WTC11 (cell line): ENCODE results near the gene HDAC5. TPM values are rescaled to one million over a fixed set of nuclear protein-coding genes. Genes with fewer than 3 reads are reported as not detected.

ENCODE experiments used
- ATAC-seq: fragments of 200-7000 bp; cut with Tn5 transposase; 2 replicates; pipeline ENCODE4 v1.10.0; 2021; ENCODE audit warnings: mild to moderate bottlenecking, moderate library complexity
- CTCF ChIA-PET: fragments of 300-600 bp; sonication (Branson Sonifier 250); formaldehyde crosslinking; loops from one replicate; lab custom pipeline; 2021; ENCODE audit warnings: antibody characterized with exemption; lab: Charles Lee
- POLR2A ChIA-PET: fragments of 350-600 bp; sonication (Branson Sonifier 250); formaldehyde crosslinking; loops from one replicate; lab custom pipeline; 2021; ENCODE audit warnings: antibody characterized with exemption; lab: Charles Lee
- DNase-seq: peaks from one replicate; pipeline ENCODE4 v3.0.0; 2021; ENCODE audit warnings: low spot score
- H3K27ac Mint-ChIP-seq: 2 replicates; pipeline ENCODE4 v1.8.0; 2021; ENCODE audit warnings: mixed read lengths
- H3K27me3 Mint-ChIP-seq: 2 replicates; pipeline ENCODE4 v1.8.0; 2021; ENCODE audit warnings: low read depth, mild to moderate bottlenecking, moderate library complexity, mixed read lengths
- H3K36me3 Mint-ChIP-seq: 2 replicates; pipeline ENCODE4 v1.8.0; 2021; ENCODE audit warnings: mixed read lengths
- H3K4me1 Mint-ChIP-seq: 2 replicates; pipeline ENCODE4 v1.8.0; 2022; ENCODE audit warnings: mixed read lengths
- H3K4me3 Mint-ChIP-seq: 2 replicates; pipeline ENCODE4 v1.8.0; 2021; ENCODE audit warnings: mild to moderate bottlenecking, moderate library complexity, mixed read lengths
- H3K9me3 Mint-ChIP-seq: 2 replicates; pipeline ENCODE4 v1.8.0; 2021; ENCODE audit warnings: mixed read lengths
- ESRRA ChIP-seq: sonication (generic); formaldehyde crosslinking; IDR thresholded peaks from 2 replicates; pipeline ENCODE4 v1.8.1; 2022; ENCODE audit warnings: mild to moderate bottlenecking, missing genetic modification reagents, borderline replicate concordance
- FOXJ3 ChIP-seq: sonication (generic); formaldehyde crosslinking; IDR thresholded peaks from 2 replicates; pipeline ENCODE4 v1.9.0; 2021; ENCODE audit warnings: missing genetic modification reagents, mild to moderate bottlenecking, borderline replicate concordance
- FOXK1 ChIP-seq: sonication (generic); formaldehyde crosslinking; IDR thresholded peaks from 2 replicates; pipeline ENCODE4 v1.8.0; 2022; ENCODE audit warnings: mild to moderate bottlenecking, moderate library complexity, missing genetic modification reagents
- FOXP1 ChIP-seq: sonication (generic); formaldehyde crosslinking; IDR thresholded peaks from 2 replicates; pipeline ENCODE4 v1.8.0; 2022; ENCODE audit warnings: missing genetic modification reagents, mild to moderate bottlenecking, moderate library complexity, borderline replicate concordance
- GABPB1 ChIP-seq: sonication (generic); formaldehyde crosslinking; IDR thresholded peaks from 2 replicates; pipeline ENCODE4 v1.8.1; 2023; ENCODE audit warnings: mild to moderate bottlenecking, missing genetic modification reagents
- IRF1 ChIP-seq: sonication (generic); formaldehyde crosslinking; IDR thresholded peaks from 2 replicates; pipeline ENCODE4 v1.8.0; 2023; ENCODE audit warnings: missing genetic modification reagents
- IRF2 ChIP-seq: sonication (generic); formaldehyde crosslinking; IDR thresholded peaks from 2 replicates; pipeline ENCODE4 v1.8.0; 2022; ENCODE audit warnings: low read depth, missing genetic modification reagents, borderline replicate concordance
- KAT7 ChIP-seq: sonication (generic); formaldehyde crosslinking; IDR thresholded peaks from 2 replicates; pipeline ENCODE4 v1.8.1; 2023; ENCODE audit warnings: missing genetic modification reagents, mild to moderate bottlenecking, borderline replicate concordance
- NR2C2 ChIP-seq: sonication (generic); formaldehyde crosslinking; IDR thresholded peaks from 2 replicates; pipeline ENCODE4 v1.8.0; 2022; ENCODE audit warnings: mild to moderate bottlenecking, missing genetic modification reagents
- NR3C1 ChIP-seq: sonication (generic); formaldehyde crosslinking; conservative IDR thresholded peaks from 2 replicates; pipeline ENCODE4 v1.8.1; 2023; ENCODE audit warnings: low read depth, mild to moderate bottlenecking, missing genetic modification reagents
- STAT6 ChIP-seq: sonication (generic); formaldehyde crosslinking; conservative IDR thresholded peaks from 2 replicates; pipeline ENCODE4 v1.8.1; 2023; ENCODE audit warnings: mild to moderate bottlenecking, low read depth, missing genetic modification reagents, moderate library complexity
- ZNF281 ChIP-seq: sonication (generic); formaldehyde crosslinking; IDR thresholded peaks from 2 replicates; pipeline ENCODE4 v1.8.0; 2023; ENCODE audit warnings: mild to moderate bottlenecking, missing genetic modification reagents
- ZNF317 ChIP-seq: sonication (generic); formaldehyde crosslinking; IDR thresholded peaks from 2 replicates; pipeline ENCODE4 v1.8.1; 2023; ENCODE audit warnings: low read depth, mild to moderate bottlenecking, moderate library complexity, missing genetic modification reagents, borderline replicate concordance
- ZNF396 ChIP-seq: fragments of 250-450 bp; sonication (Bioruptor Pico); IDR thresholded peaks from 2 replicates; pipeline ENCODE4 v1.8.0; 2021; ENCODE audit warnings: mild to moderate bottlenecking, moderate library complexity, borderline replicate concordance
- ZNF512 ChIP-seq: sonication (generic); formaldehyde crosslinking; IDR thresholded peaks from 2 replicates; pipeline ENCODE4 v1.8.1; 2022; ENCODE audit warnings: missing genetic modification reagents, borderline replicate concordance
- total RNA-seq: library from RNA; stranded (reverse); gene quantifications from 3 replicates; pipeline ENCODE4 v1.2.3, GENCODE V29; 2021
- TF ChIP-seq, protein P1 (sequence below): sonication (generic); formaldehyde crosslinking; IDR thresholded peaks from 2 replicates; pipeline ENCODE4 v1.8.0; 2022; ENCODE audit warnings: missing genetic modification reagents
- TF ChIP-seq, protein P2 (sequence below): sonication (generic); formaldehyde crosslinking; IDR thresholded peaks from 2 replicates; pipeline ENCODE4 v1.8.1; 2022; ENCODE audit warnings: mild to moderate bottlenecking, missing genetic modification reagents, moderate library complexity, borderline replicate concordance
- TF ChIP-seq, protein P3 (sequence below): sonication (generic); formaldehyde crosslinking; IDR thresholded peaks from 2 replicates; pipeline ENCODE4 v1.8.1; 2023; ENCODE audit warnings: mild to moderate bottlenecking, missing genetic modification reagents, moderate library complexity

The HDAC5 gene
- total RNA-seq, 1 experiment from 2014 or later, result 61.6 TPM

DNA sequence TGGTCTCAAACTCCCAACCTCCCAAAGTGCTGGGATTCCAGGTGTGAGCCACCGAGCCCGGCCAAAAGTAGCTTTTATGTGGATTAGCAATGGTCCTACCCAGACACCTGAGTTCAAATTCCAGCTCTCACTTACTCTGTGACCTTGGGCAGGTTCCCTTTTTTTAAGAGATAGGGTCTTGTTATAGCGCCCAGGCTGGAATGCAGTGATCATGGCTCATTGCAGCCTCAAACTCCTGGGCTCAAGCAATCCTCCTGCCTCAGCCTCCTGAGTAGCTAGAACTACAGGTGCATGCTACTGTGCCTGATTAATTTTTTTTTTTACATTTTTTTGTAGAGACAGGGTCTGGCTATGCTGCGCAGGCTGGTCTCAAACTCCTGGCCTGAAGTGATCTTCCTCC is 16.6 kb downstream of the HDAC5 start:
- Mint-ChIP-seq H3K27ac (no peak overlapping the region), H3K27me3 (no peaks in the 10 kb centered on the region), H3K36me3 (no peaks in the 10 kb centered on the region), H3K9me3 (no peaks in the 10 kb centered on the region), H3K4me1 (peaks cover 30% of the 10 kb centered on the region), H3K4me3 (no peak overlapping the region)
- ATAC-seq (no peak), DNase-seq (no peak)
- TF ChIP-seq NR3C1 (CRISPR knock-in tag) (no peak), IRF1 (no peak)
- TF ChIP-seq, protein P1, sequence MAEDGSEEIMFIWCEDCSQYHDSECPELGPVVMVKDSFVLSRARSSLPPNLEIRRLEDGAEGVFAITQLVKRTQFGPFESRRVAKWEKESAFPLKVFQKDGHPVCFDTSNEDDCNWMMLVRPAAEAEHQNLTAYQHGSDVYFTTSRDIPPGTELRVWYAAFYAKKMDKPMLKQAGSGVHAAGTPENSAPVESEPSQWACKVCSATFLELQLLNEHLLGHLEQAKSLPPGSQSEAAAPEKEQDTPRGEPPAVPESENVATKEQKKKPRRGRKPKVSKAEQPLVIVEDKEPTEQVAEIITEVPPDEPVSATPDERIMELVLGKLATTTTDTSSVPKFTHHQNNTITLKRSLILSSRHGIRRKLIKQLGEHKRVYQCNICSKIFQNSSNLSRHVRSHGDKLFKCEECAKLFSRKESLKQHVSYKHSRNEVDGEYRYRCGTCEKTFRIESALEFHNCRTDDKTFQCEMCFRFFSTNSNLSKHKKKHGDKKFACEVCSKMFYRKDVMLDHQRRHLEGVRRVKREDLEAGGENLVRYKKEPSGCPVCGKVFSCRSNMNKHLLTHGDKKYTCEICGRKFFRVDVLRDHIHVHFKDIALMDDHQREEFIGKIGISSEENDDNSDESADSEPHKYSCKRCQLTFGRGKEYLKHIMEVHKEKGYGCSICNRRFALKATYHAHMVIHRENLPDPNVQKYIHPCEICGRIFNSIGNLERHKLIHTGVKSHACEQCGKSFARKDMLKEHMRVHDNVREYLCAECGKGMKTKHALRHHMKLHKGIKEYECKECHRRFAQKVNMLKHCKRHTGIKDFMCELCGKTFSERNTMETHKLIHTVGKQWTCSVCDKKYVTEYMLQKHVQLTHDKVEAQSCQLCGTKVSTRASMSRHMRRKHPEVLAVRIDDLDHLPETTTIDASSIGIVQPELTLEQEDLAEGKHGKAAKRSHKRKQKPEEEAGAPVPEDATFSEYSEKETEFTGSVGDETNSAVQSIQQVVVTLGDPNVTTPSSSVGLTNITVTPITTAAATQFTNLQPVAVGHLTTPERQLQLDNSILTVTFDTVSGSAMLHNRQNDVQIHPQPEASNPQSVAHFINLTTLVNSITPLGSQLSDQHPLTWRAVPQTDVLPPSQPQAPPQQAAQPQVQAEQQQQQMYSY, result no peak
- TF ChIP-seq, protein P2, sequence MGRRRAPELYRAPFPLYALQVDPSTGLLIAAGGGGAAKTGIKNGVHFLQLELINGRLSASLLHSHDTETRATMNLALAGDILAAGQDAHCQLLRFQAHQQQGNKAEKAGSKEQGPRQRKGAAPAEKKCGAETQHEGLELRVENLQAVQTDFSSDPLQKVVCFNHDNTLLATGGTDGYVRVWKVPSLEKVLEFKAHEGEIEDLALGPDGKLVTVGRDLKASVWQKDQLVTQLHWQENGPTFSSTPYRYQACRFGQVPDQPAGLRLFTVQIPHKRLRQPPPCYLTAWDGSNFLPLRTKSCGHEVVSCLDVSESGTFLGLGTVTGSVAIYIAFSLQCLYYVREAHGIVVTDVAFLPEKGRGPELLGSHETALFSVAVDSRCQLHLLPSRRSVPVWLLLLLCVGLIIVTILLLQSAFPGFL (CRISPR knock-in tag), result no peak
- ChIA-PET POLR2A (interaction anchor here (0.5 kb wide), 1 partner anchor 17 kb away, joined by 3 read pairs; no protein-coding TSS in a partner anchor), CTCF (interaction anchor here (0.7 to 3.2 kb wide), 5 partner anchors 9 to 256 kb away, joined by 3 to 27 read pairs (median 3); partner anchors contain the start of genes FAM171A2 and HDAC5)

DNA sequence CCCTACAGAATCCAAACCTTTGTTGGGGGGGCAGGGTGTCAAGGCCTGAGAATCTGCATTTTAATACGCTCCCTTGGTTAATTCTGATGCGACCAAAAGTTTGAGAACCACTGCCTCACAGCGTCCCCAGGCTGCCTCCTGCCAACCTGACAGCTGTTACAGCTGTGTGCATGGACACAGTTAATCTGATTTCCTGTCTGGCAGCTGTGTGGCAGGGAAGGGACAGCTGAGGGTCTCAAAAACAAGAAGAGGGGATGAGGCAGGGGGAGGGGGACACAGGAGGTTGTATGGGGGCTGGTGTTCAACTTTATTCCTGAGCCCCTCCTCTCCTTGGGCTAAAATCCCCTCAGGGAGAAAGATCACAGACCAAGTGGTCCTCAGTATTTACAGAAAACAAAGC is 17.5 kb downstream of the HDAC5 start:
- ChIA-PET CTCF (interaction anchor here (1.0 to 3.2 kb wide), 3 partner anchors 10 to 63 kb away, joined by 3 to 27 read pairs (median 9); partner anchors contain the start of gene HDAC5), POLR2A (interaction anchor here (0.6 to 0.7 kb wide), 2 partner anchors 11 to 21 kb away, joined by 3 to 4 read pairs; no protein-coding TSS in a partner anchor)
- peaks cover 27% of the 10 kb centered on the region for H3K4me1 Mint-ChIP-seq
- no peaks in the 10 kb centered on the region for H3K9me3 Mint-ChIP-seq
- no peak overlapping the region for H3K27ac Mint-ChIP-seq
- H3K36me3 Mint-ChIP-seq, result no peaks in the 10 kb centered on the region
- H3K4me3 Mint-ChIP-seq, result no peak overlapping the region
- no peak for ATAC-seq
- TF ChIP-seq ZNF512 (CRISPR knock-in tag) (no peak), ESRRA (CRISPR knock-in tag) (no peak), FOXP1 (CRISPR knock-in tag) (no peak), ZNF317 (CRISPR knock-in tag) (no peak), NR2C2 (no peak), STAT6 (CRISPR knock-in tag) (no peak), KAT7 (CRISPR knock-in tag) (no peak), FOXK1 (CRISPR knock-in tag) (no peak), ZNF396 (CRISPR knock-in tag) (no peak), ZNF281 (no peak), NR3C1 (CRISPR knock-in tag) (no peak), IRF2 (CRISPR knock-in tag) (no peak), FOXJ3 (no peak), GABPB1 (CRISPR knock-in tag) (no peak)
- TF ChIP-seq, protein P3, sequence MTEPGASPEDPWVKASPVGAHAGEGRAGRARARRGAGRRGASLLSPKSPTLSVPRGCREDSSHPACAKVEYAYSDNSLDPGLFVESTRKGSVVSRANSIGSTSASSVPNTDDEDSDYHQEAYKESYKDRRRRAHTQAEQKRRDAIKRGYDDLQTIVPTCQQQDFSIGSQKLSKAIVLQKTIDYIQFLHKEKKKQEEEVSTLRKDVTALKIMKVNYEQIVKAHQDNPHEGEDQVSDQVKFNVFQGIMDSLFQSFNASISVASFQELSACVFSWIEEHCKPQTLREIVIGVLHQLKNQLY (CRISPR knock-in tag), result no peak
- TF ChIP-seq, all 79 proteins: peak for 0
- DNase-seq, result no peak
- H3K27me3 Mint-ChIP-seq, result no peaks in the 10 kb centered on the region
